Measurements from ENCODE around the gene MRPL54. TPM values are rescaled to one million over a fixed set of nuclear protein-coding genes. Genes with fewer than 3 reads are reported as not detected.

MRPL54 gene
- polyA plus RNA-seq (74.7 and 83.8 TPM in 2 replicates), polyA minus RNA-seq (15.8 and 17.2 TPM in 2 replicates)

DNA sequence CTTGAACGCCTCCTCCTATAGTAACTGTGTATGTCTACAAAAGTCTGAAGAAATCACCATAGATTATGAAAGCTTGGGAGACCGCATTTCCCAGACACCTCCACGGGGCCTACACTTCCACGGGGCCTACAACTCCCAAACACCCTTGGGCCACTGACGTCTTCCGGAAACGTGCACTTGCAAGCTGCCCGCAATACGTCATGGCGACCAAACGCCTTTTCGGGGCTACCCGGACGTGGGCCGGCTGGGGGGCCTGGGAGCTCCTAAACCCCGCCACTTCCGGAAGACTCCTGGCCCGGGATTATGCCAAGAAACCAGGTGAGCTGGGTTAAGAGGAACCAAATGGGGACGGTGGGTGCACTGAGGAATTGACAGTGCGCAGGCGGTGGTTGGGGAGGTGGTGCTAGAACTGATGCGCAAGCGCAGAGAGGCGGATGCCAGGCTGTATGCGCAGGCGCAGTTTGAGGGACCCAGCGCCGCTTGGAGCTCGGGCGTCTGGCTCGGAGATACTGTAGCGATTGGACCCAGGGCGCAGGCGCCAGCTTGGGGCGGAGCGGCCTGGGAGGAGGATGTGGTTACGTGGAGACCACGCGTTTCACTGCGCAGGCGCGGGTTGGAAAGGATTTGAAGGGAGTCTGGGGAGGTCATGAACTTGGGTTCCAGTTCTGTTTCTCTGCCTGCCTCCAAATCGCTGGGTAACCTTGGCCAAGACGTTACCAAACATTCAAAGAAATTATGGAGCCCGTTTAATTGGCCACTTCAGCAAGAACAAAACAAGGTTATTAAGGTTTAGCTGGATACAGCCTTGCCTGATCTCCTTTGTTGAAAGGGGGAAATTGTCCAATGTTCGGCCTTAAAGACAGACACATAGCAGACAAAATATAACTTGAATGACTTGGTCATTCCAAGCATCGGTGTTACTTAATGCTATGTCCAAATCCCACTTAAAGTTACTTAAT, at the start of gene MRPL54:
Gene MRPL54 (plus strand): TSS at position 182 of the 959 bp plus-strand sequence. CDS start 19 bp downstream, at position 201.
- peak within 1 kb of the TSS; percentile 95 for H3K27ac ChIP-seq (ENCODE audit: low read length)
- no peaks in the 10 kb centered on the region for H3K36me3 ChIP-seq (ENCODE audit: insufficient read depth, low read length)
- TF ChIP-seq, protein P1, sequence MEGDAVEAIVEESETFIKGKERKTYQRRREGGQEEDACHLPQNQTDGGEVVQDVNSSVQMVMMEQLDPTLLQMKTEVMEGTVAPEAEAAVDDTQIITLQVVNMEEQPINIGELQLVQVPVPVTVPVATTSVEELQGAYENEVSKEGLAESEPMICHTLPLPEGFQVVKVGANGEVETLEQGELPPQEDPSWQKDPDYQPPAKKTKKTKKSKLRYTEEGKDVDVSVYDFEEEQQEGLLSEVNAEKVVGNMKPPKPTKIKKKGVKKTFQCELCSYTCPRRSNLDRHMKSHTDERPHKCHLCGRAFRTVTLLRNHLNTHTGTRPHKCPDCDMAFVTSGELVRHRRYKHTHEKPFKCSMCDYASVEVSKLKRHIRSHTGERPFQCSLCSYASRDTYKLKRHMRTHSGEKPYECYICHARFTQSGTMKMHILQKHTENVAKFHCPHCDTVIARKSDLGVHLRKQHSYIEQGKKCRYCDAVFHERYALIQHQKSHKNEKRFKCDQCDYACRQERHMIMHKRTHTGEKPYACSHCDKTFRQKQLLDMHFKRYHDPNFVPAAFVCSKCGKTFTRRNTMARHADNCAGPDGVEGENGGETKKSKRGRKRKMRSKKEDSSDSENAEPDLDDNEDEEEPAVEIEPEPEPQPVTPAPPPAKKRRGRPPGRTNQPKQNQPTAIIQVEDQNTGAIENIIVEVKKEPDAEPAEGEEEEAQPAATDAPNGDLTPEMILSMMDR (IDR thresholded peaks at IDR 0.05; ENCODE audit: poor library complexity, severe bottlenecking) = no peak
- TF ChIP-seq, protein P2, sequence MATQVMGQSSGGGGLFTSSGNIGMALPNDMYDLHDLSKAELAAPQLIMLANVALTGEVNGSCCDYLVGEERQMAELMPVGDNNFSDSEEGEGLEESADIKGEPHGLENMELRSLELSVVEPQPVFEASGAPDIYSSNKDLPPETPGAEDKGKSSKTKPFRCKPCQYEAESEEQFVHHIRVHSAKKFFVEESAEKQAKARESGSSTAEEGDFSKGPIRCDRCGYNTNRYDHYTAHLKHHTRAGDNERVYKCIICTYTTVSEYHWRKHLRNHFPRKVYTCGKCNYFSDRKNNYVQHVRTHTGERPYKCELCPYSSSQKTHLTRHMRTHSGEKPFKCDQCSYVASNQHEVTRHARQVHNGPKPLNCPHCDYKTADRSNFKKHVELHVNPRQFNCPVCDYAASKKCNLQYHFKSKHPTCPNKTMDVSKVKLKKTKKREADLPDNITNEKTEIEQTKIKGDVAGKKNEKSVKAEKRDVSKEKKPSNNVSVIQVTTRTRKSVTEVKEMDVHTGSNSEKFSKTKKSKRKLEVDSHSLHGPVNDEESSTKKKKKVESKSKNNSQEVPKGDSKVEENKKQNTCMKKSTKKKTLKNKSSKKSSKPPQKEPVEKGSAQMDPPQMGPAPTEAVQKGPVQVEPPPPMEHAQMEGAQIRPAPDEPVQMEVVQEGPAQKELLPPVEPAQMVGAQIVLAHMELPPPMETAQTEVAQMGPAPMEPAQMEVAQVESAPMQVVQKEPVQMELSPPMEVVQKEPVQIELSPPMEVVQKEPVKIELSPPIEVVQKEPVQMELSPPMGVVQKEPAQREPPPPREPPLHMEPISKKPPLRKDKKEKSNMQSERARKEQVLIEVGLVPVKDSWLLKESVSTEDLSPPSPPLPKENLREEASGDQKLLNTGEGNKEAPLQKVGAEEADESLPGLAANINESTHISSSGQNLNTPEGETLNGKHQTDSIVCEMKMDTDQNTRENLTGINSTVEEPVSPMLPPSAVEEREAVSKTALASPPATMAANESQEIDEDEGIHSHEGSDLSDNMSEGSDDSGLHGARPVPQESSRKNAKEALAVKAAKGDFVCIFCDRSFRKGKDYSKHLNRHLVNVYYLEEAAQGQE (IDR thresholded peaks at IDR 0.05; ENCODE audit: borderline replicate concordance) = peak; percentile 87
- peak; percentile 62 for TF ChIP-seq RAD21 (conservative IDR thresholded peaks at IDR 0.05)
- TF ChIP-seq MXI1 (conservative IDR thresholded peaks at IDR 0.05; ENCODE audit: poor library complexity, severe bottlenecking) = peak; percentile 93
- no peak for TF ChIP-seq EZH2 (IDR thresholded peaks at IDR 0.05; ENCODE audit: borderline replicate concordance, insufficient read depth, low read length, poor library complexity, severe bottlenecking)
- TF ChIP-seq EP300 (conservative IDR thresholded peaks at IDR 0.05; ENCODE audit: poor library complexity, severe bottlenecking) = peak; percentile 82
- peak; percentile 97 for TF ChIP-seq POLR2AphosphoS5 (IDR thresholded peaks at IDR 0.05)
- TF ChIP-seq TAF1 (IDR thresholded peaks at IDR 0.05; ENCODE audit: low read depth) = peak; percentile 67
- TF ChIP-seq SMC3 (conservative IDR thresholded peaks at IDR 0.05; ENCODE audit: poor library complexity) = peak; percentile 65

DNA sequence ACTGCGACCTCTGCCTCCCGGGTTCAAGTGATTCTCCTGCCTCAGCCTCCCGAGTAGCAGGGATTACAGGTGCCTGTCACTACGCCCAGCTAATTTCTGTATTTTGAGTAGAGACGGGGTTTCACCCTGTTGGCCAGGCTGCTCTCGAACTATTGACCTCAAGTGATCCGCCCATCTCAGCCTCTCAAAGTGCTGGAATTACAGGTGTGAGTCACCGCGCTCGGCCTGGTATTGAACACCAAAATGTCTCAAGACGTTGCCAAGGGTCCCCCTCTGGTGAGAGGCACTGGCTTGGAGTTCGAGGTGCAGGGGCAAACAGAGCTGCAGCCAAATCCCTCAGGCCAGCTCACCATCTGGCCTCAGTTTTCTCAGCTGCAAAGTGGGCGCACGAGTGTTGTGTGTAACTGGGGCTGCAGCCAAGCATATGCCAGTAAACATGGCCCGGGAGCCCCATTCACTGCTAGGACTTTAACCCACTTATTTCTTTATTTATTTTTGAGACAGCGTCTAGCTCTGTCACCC, 46.3 kb upstream of the MRPL54 start:
- no peak overlapping the region for H3K27ac ChIP-seq (ENCODE audit: low read length)
- H2AFZ ChIP-seq (ENCODE audit: low read depth, low read length) = no peak overlapping the region
- no peaks in the 10 kb centered on the region for H3K9me2 ChIP-seq (ENCODE audit: insufficient read depth, low read length)
- no peaks in the 10 kb centered on the region for H3F3A ChIP-seq (ENCODE audit: insufficient read depth, low read length, poor library complexity, severe bottlenecking)
- peaks cover 3% of the 10 kb centered on the region for H3K27me3 ChIP-seq (ENCODE audit: insufficient read depth, low read depth, low read length)
- TF ChIP-seq EZH2 (IDR thresholded peaks at IDR 0.05; ENCODE audit: borderline replicate concordance, insufficient read depth, low read length, poor library complexity, severe bottlenecking) (no peak), POLR2AphosphoS5 (IDR thresholded peaks at IDR 0.05) (no peak), SMC3 (conservative IDR thresholded peaks at IDR 0.05; ENCODE audit: poor library complexity) (no peak), MXI1 (conservative IDR thresholded peaks at IDR 0.05; ENCODE audit: poor library complexity, severe bottlenecking) (no peak), TAF1 (IDR thresholded peaks at IDR 0.05; ENCODE audit: low read depth) (no peak), RAD21 (conservative IDR thresholded peaks at IDR 0.05) (no peak), EP300 (conservative IDR thresholded peaks at IDR 0.05; ENCODE audit: poor library complexity, severe bottlenecking) (no peak)
- TF ChIP-seq, protein P1 (IDR thresholded peaks at IDR 0.05; ENCODE audit: poor library complexity, severe bottlenecking) = no peak
- TF ChIP-seq, protein P2 (IDR thresholded peaks at IDR 0.05; ENCODE audit: borderline replicate concordance) = no peak
- no peaks in the 10 kb centered on the region for H4K20me1 ChIP-seq (ENCODE audit: insufficient read depth)
- no peaks in the 10 kb centered on the region for H3K9me3 ChIP-seq (ENCODE audit: low read length)
- H3K4me3 ChIP-seq (ENCODE audit: low read length) = no peak overlapping the region
- H3K4me2 ChIP-seq (ENCODE audit: low read length) = no peak overlapping the region
- H3K79me2 ChIP-seq (replicated peaks; ENCODE audit: insufficient read depth, low read length) = no peaks in the 10 kb centered on the region
- no peak overlapping the region for H3K9ac ChIP-seq (ENCODE audit: low read length)
- H3K36me3 ChIP-seq (ENCODE audit: insufficient read depth, low read length) = no peaks in the 10 kb centered on the region

More for the DNA sequence above, at the start of gene MRPL54:
- H3K9me3 ChIP-seq (ENCODE audit: low read length) = no peaks in the 10 kb centered on the region
- no peak within 1 kb of the TSS for H3K4me2 ChIP-seq (ENCODE audit: low read length)
- no peaks in the 10 kb centered on the region for H3K27me3 ChIP-seq (ENCODE audit: insufficient read depth, low read depth, low read length)
- no peaks in the 10 kb centered on the region for H3F3A ChIP-seq (ENCODE audit: insufficient read depth, low read length, poor library complexity, severe bottlenecking)
- peaks cover 7% of the 10 kb centered on the region for H3K79me2 ChIP-seq (replicated peaks; ENCODE audit: insufficient read depth, low read length)
- H3K4me3 ChIP-seq (ENCODE audit: low read length) = peak within 1 kb of the TSS; percentile 75
- H3K9me2 ChIP-seq (ENCODE audit: insufficient read depth, low read length) = no peaks in the 10 kb centered on the region
- peak within 1 kb of the TSS; percentile 48 for H2AFZ ChIP-seq (ENCODE audit: low read depth, low read length)
- H4K20me1 ChIP-seq (ENCODE audit: insufficient read depth) = no peaks in the 10 kb centered on the region
- peak within 1 kb of the TSS; percentile 91 for H3K9ac ChIP-seq (ENCODE audit: low read length)

Data from neural cell (in vitro differentiated cells).